ENCODE data around the gene ASF1A. TPM values are rescaled to one million over a fixed set of nuclear protein-coding genes. Genes with fewer than 3 reads are reported as not detected.

ASF1A gene
- total and polyA plus RNA-seq, 9 of the 15 experiments (the other 6 are each of a cell fraction or from before 2014, with no cell fraction given): 31.5 to 45.3 (median 34.8) TPM

- no peak for ATAC-seq
- Histone ChIP-seq H4K20me1 (replicated peaks; ENCODE audit: control insufficient read depth, insufficient read depth, low read length) (no peaks in the 10 kb centered on the region), H3K36me3 (ENCODE audit: control insufficient read depth, insufficient read depth, low read length) (peaks cover 88% of the 10 kb centered on the region), H3K9me3 (replicated peaks; ENCODE audit: control insufficient read depth, insufficient read depth, low read depth, low read length) (no peaks in the 10 kb centered on the region), H3K27ac (ENCODE audit: extremely low read depth, low read depth, low read length) (no peak overlapping the region), H3K79me2 (ENCODE audit: control insufficient read depth, insufficient read depth, low read length) (no peaks in the 10 kb centered on the region), H3K9me1 (ENCODE audit: control insufficient read depth, insufficient read depth, low read length) (no peaks in the 10 kb centered on the region), H3K4me1 (replicated peaks in 1 of 2; ENCODE audit: control insufficient read depth in 2 of 2, insufficient read depth in 2 of 2, low read length in 2 of 2) (no peaks in the 10 kb centered on the region), H3K4me3 (no peak overlapping the region), H2AFZ (ENCODE audit: low read depth, low read length) (no peak overlapping the region), H3K27me3 (ENCODE audit: control insufficient read depth in 2 of 2, insufficient read depth in 2 of 2, low read length in 2 of 2) (no peaks in the 10 kb centered on the region), H3K9ac (ENCODE audit: insufficient read depth in 1 of 2, low read depth in 2 of 2, low read length in 2 of 2) (no peak overlapping the region), H3K4me2 (ENCODE audit: insufficient read depth, low read length) (no peak overlapping the region)
- POLR2A ChIA-PET: interaction anchor here (0.6 to 1.6 kb wide), 4 partner anchors 10 to 22 kb away, joined by 3 to 8 read pairs (median 4); partner anchors contain the start of gene MCM9
- no TSS peak for BruUV-seq (replicated peaks)
- intact Hi-C loops (cut with micrococcal nuclease) (no loop called here), in situ Hi-C loops (cut with MboI) (no loop called here)
- no peak for TF ChIP-seq SP2 (IDR thresholded peaks at IDR 0.05; ENCODE audit: extremely low read depth, low read depth, low read length, poor library complexity, severe bottlenecking)
- TF ChIP-seq ZFP36 (IDR thresholded peaks at IDR 0.05; ENCODE audit: low read depth, low read length, partially characterized antibody): no peak
- no peak for TF ChIP-seq ZC3H8 (IDR thresholded peaks at IDR 0.05)
- no peak for TF ChIP-seq MBD2 (IDR thresholded peaks at IDR 0.05; ENCODE audit: borderline replicate concordance, low read depth)
- no peak for TF ChIP-seq CXXC5 (CRISPR knock-in tag; IDR thresholded peaks at IDR 0.05)
- TF ChIP-seq FIP1L1 (IDR thresholded peaks at IDR 0.05; ENCODE audit: low read depth, low read length, poor library complexity, severe bottlenecking): no peak
- CTCF ChIA-PET (ENCODE audit: low intra/inter-chr PET ratio): no interaction called here
- 86% methylated on average over 5 of the region's 5 CpGs for WGBS (ENCODE audit: insufficient coverage, low coverage, missing lambda C conversion rate)
- DNase-seq (ENCODE audit: extremely low read depth in 1 of 4, low spot score in 3 of 4): no peak
- FAIRE-seq: no peak
Measured at GRCh38 chr6:118912646-118913045, 18.7 kb downstream of the ASF1A start.

- no peak for TF ChIP-seq FOXA1 (IDR thresholded peaks at IDR 0.05; ENCODE audit: borderline replicate concordance)
- TF ChIP-seq POLR2AphosphoS2 (IDR thresholded peaks at IDR 0.05; ENCODE audit: low read length): no peak
- no peak for TF ChIP-seq GTF2E2 (tag; IDR thresholded peaks at IDR 0.05)
- TF ChIP-seq SRSF7 (optimal IDR thresholded peaks at IDR 0.05; ENCODE audit: low read depth, low read length): no peak
- TF ChIP-seq ZNF586 (CRISPR knock-in tag; conservative IDR thresholded peaks at IDR 0.05): no peak
- TF ChIP-seq STAT5A (IDR thresholded peaks at IDR 0.05; ENCODE audit: borderline replicate concordance, low read length): no peak
- TF ChIP-seq ATF4 (CRISPR knock-in tag; IDR thresholded peaks at IDR 0.05): no peak
- no peak for TF ChIP-seq NFXL1 (CRISPR knock-in tag; IDR thresholded peaks at IDR 0.05)
- H3K9me3 ChIP-seq (replicated peaks; ENCODE audit: control insufficient read depth, insufficient read depth, low read depth, low read length): no peaks in the 10 kb centered on the region
- H2AFZ ChIP-seq (ENCODE audit: low read depth, low read length): no peak overlapping the region
- in situ Hi-C loops (cut with MboI) (no loop called here), intact Hi-C loops (cut with micrococcal nuclease) (no loop called here)
- H3K27ac ChIP-seq (ENCODE audit: extremely low read depth, low read depth, low read length): no peak overlapping the region
- no peak overlapping the region for H3K4me3 ChIP-seq
- H3K4me1 ChIP-seq (replicated peaks in 1 of 2; ENCODE audit: control insufficient read depth in 2 of 2, insufficient read depth in 2 of 2, low read length in 2 of 2): no peaks in the 10 kb centered on the region
- H3K9me1 ChIP-seq (ENCODE audit: control insufficient read depth, insufficient read depth, low read length): no peaks in the 10 kb centered on the region
- ChIA-PET CTCF (ENCODE audit: low intra/inter-chr PET ratio) (no interaction called here), POLR2A (interaction anchor here (0.6 to 1.6 kb wide), 6 partner anchors 9 to 98 kb away, joined by 3 to 8 read pairs (median 4); partner anchors contain the start of gene MCM9)
- no TSS peak for BruUV-seq (replicated peaks)
- no peak for DNase-seq (ENCODE audit: extremely low read depth in 1 of 4, low spot score in 3 of 4)
- H3K27me3 ChIP-seq (ENCODE audit: control insufficient read depth in 2 of 2, insufficient read depth in 2 of 2, low read length in 2 of 2): no peaks in the 10 kb centered on the region
- peaks cover 88% of the 10 kb centered on the region for H3K36me3 ChIP-seq (ENCODE audit: control insufficient read depth, insufficient read depth, low read length)
- H3K4me2 ChIP-seq (ENCODE audit: insufficient read depth, low read length): no peak overlapping the region
- no peaks in the 10 kb centered on the region for H3K79me2 ChIP-seq (ENCODE audit: control insufficient read depth, insufficient read depth, low read length)
- H4K20me1 ChIP-seq (replicated peaks; ENCODE audit: control insufficient read depth, insufficient read depth, low read length): no peaks in the 10 kb centered on the region
- WGBS (ENCODE audit: insufficient coverage, low coverage, missing lambda C conversion rate): 72% methylated on average over 2 of the region's 2 CpGs
- no peak for FAIRE-seq
- no peak for ATAC-seq
- H3K9ac ChIP-seq (ENCODE audit: insufficient read depth in 1 of 2, low read depth in 2 of 2, low read length in 2 of 2): no peak overlapping the region
Measured at GRCh38 chr6:118913161-118913560, 19.2 kb downstream of the ASF1A start.
